ENCODE data around the gene ATP1B3. TPM values are rescaled to one million over a fixed set of nuclear protein-coding genes. Genes with fewer than 3 reads are reported as not detected.

The ATP1B3 gene
- total RNA-seq, 1 experiment from 2014 or later = 250 TPM

DNA sequence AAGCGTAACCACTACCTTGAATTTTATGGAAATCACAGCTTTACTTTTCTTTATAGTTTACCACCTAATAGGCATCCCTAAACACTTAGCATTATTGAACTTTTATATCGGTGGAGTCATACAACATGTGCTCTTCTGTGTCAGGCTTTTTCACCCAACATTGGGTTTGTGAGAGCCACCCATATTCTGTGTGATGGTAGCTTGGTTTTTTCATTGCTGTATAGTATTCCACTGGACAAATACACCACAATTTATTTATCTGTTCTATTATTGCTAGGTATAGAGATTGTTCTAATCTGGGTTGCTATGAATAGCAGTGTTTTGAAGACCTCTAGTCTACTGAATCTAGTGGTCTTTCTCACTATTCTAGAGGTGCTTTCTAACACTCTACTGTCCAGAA lies 31.6 kb upstream of the ATP1B3 start:
- Histone ChIP-seq H2AFZ (ENCODE audit: low read length) (no peak overlapping the region), H4K20me1 (ENCODE audit: control insufficient read depth, insufficient read depth, insufficient read length) (no peaks in the 10 kb centered on the region), H3K18ac (ENCODE audit: insufficient read length, low read depth, low read length) (no peak overlapping the region), H3K4ac (ENCODE audit: low read depth, low read length) (no peak overlapping the region), H3K56ac (ENCODE audit: insufficient read length, low read depth, low read length) (no peak overlapping the region), H3K4me1 (ENCODE audit: insufficient read depth, low read length) (peaks cover 2% of the 10 kb centered on the region; the same call in 1 of the 2 replicates), H2BK120ac (ENCODE audit: low read depth, low read length, poor library complexity, severe bottlenecking) (no peak overlapping the region), H4K91ac (ENCODE audit: insufficient read length, low read depth, low read length) (no peak overlapping the region), H3K27me3 (ENCODE audit: insufficient read depth, low read length) (no peaks in the 10 kb centered on the region), H3K23me2 (ENCODE audit: insufficient read length, low read depth, low read length, poor library complexity, severe bottlenecking) (no peaks in the 10 kb centered on the region), H4K8ac (replicated peaks; ENCODE audit: insufficient read length, low read depth, low read length) (no peak overlapping the region), H3K79me2 (ENCODE audit: insufficient read depth, low read length) (no peaks in the 10 kb centered on the region), H2BK20ac (ENCODE audit: low read depth, low read length, poor library complexity, severe bottlenecking) (no peak overlapping the region), H3K14ac (ENCODE audit: insufficient read depth, low read length) (no peak overlapping the region), H2BK5ac (ENCODE audit: insufficient read length, low read length) (no peak overlapping the region), H3K79me1 (ENCODE audit: insufficient read depth, low read depth, low read length, poor library complexity, severe bottlenecking) (no peaks in the 10 kb centered on the region), H3K4me2 (ENCODE audit: insufficient read depth, insufficient read length, low read length) (no peak overlapping the region), H4K5ac (ENCODE audit: insufficient read length, low read depth, low read length) (no peak overlapping the region), H3K23ac (ENCODE audit: insufficient read length, low read depth, low read length) (no peak overlapping the region), H2BK15ac (ENCODE audit: low read depth, low read length) (no peak overlapping the region), H3K9ac (ENCODE audit: extremely low read depth, insufficient read length, low read length) (no peak overlapping the region), H3K27ac (ENCODE audit: insufficient read length, low read depth, low read length) (no peak overlapping the region), H3K9me3 (ENCODE audit: control insufficient read depth, low read depth, low read length) (no peaks in the 10 kb centered on the region), H3T11ph (ENCODE audit: low read length) (no peak overlapping the region), H2AK5ac (ENCODE audit: insufficient read length, low read length) (no peak overlapping the region), H2BK12ac (ENCODE audit: insufficient read length, low read depth, low read length) (no peak overlapping the region)
- Mint-ChIP-seq H3K9me3 (no peaks in the 10 kb centered on the region; a peak in 1 of 5 replicates), H3K27me3 (ENCODE audit: low read depth) (peaks cover 2% of the 10 kb centered on the region), H3K36me3 (ENCODE audit: insufficient read depth in 1 of 3, low read depth in 3 of 3) (no peaks in the 10 kb centered on the region), H3K4me3 (no peak overlapping the region), H3K27ac (no peak overlapping the region), H3K4me1 (peaks cover 15 to 18% of the 10 kb centered on the region in 2 experiments)
- TF ChIP-seq, protein P1, sequence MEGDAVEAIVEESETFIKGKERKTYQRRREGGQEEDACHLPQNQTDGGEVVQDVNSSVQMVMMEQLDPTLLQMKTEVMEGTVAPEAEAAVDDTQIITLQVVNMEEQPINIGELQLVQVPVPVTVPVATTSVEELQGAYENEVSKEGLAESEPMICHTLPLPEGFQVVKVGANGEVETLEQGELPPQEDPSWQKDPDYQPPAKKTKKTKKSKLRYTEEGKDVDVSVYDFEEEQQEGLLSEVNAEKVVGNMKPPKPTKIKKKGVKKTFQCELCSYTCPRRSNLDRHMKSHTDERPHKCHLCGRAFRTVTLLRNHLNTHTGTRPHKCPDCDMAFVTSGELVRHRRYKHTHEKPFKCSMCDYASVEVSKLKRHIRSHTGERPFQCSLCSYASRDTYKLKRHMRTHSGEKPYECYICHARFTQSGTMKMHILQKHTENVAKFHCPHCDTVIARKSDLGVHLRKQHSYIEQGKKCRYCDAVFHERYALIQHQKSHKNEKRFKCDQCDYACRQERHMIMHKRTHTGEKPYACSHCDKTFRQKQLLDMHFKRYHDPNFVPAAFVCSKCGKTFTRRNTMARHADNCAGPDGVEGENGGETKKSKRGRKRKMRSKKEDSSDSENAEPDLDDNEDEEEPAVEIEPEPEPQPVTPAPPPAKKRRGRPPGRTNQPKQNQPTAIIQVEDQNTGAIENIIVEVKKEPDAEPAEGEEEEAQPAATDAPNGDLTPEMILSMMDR (conservative IDR thresholded peaks at IDR 0.05) = no peak
- no peak for DNase-seq
- WGBS (ENCODE audit: extremely low coverage, insufficient read length, low lambda C conversion rate) = no CpG with 5 or more reads among the region's 2 CpGs

Measured in H9 (cell line).